CD4-positive, alpha-beta T cell treated with Interleukin-21 for 1 hour (primary cell): ENCODE measurements around the gene DPP3.
A peak's percentile ranks its signal among the peaks of the same experiment; 100 is the strongest.
"Not testable (repeated sequence)": the region's sequence is repeated elsewhere in the genome, so short reads cannot be mapped to it uniquely, and the experiment has no call there.

Experiments used
- DNase-seq: peaks from one replicate; pipeline ENCODE4 v3.0.0-alpha.2; 2020

Gene DPP3

DNA sequence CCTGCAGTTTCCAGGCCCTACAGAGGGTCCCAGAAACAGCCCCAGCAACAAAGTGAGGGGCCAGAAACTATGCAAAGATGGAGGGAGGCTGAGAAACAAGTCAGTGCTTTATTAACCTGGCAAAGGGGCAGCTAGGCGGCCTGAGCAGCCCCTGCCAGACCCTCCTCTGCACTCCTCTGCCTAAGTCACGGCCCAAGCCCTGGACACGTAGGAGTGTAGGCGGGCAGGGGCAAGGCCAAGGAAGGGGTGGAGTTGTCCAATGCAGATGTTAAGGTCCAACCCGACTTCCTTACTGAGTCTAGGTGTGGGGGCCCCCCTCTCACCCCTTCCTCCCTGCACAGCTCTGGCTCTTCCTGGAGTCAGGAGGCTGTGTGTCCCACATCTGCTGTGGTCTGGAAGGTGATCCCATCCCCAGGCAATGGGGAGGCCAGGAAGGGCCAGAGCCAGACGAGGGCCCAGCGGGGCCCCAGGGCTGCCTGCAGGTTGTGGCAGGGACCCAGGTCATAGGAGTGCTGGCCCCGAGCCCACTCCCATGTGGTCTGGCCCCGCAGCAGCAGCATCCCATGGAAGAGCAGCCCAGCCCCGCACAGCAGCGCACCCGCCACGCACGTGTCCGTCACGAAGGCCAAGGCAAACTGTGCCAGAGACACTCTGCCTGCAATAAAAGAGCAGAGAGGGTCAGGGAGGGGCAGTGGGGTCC is 59.1 kb downstream of the DPP3 start:
- no peak for DNase-seq

DNA sequence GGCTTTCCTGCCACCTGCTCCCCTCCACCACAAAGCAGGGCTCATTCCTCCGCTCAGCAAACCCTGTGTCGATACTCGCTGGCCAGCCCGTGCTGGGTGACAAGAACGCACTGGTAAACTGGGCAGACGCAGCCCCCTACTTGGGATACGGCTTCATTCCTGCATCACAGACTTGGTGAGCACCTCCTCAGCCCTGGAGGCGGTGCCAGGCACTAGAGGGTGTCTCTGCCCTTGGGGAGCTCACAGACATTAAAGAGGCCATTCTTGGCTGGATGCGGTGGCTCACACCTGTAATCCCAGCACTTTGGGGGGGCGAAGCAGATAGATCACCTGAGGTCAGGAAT is 59.6 kb downstream of the DPP3 start:
- DNase-seq, result no peak

DNA sequence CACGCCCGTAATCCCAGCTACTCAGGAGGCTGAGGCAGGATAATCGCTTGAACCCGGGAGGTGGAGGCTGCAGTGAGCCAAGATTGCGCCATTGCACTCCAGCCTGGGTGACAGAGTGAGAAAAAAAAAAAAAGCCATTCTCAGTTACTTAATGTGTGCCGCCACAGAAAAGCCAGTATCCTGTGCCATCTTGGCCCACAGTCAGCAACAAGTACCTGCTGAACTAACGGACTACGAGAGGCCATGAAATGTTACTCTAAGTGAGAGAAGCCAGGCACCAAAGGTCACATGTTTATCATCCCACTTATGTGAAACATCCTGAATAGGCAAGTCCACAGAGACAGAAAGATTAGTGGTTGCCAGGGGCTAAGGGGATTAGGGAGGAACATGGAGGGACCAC is 60.4 kb downstream of the DPP3 start:
- not testable (repeated sequence) for DNase-seq

DNA sequence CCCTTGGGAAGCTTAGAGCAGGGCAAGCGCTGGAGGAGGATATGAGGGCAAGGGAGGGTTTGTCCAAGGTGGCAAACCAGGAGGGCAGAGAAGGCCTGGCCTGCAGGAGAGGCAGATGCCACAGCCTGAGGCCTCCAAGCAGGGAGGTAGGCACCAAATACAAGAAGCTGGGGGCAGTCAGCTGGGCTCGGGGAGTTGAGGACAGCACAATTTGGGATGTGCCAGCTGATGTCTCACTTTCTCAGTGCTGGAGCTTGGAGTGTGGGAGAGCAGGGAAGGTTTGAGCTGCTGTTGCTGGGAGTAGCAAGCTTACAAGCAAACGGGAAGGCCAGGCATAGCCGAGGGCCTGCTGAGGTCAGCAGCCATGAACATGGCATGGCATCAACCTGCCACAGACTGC is 61.7 kb downstream of the DPP3 start:
- DNase-seq, result no peak

DNA sequence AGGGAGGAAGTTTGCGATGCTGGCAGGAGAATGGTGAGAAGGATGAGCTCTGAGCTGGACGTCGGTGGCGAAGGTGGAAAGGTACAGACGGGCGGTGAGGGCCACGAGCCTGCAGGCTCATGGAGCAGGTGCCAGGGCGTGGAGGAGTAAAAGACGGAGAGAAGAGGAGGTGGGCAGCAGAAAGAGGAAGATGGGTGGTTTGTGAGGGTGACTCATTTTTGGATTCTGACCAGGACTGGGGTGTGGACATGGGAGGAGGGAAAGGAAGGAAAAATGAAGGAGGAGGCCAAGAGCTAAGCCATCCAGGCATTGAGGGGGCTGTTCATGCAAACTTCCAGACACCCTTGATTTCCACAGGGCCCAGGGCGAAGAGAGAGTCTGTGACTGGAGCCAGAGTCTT is 62.1 kb downstream of the DPP3 start:
- DNase-seq, result no peak

DNA sequence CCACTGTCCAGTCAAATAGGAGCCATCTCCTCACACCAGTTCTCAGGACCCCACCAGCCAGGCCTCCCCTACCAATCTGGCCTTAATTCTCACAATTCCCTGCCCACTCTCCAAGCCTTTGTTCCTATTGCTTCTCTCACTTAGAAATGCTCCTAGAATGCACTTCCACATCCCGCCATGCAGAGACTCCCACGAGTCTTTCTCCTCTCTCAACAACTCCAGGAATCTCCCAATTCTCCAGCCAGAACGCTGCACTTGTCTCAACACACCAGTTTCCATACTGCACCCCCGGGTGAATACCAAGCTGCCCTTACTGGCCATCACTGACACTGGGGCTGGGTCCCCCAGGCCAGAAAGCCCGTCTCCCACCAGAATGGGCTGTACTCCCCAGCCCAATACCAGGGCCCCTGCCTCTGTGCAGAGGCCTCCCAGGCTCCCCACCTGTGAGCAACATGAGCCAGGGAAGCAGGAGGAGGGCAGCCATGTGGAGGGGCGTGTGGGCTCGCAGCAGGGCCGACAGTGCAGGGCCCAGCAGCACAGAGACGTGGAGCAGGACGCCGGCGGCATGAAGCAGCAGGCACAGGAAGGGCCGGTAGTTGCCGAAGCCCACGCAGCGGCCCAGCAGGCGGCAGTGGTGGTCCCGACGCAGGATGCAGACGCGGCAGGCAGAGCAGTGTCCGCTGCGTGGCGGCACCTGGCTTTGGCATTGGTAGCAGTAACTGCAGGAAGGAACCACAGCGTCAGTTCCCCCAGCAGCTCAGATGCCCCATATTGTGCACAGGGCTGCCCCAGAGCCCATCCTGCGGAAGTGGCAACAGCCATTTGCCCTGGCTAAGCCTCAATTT is 63.3 kb downstream of the DPP3 start:
- DNase-seq, result peak; percentile 82

DNA sequence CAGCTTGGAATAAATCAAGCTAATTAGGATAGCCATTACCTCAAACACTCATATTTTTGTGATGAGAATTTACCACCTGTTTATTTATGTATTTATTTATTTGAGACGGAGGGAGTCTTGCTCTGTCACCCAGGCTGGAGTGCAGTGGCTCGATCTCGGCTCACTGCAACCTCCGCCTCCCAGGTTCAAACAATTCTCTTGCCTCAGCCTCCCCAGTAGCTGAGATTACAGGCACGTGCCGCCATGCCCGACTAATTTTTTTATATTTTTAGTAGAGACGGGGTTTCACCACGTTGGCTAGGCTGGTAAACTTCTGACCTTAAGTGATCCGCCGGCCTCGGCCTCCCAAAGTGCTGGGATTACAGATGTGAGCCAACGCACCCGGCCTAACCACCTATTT is 64.7 kb downstream of the DPP3 start:
- not testable (repeated sequence) for DNase-seq

DNA sequence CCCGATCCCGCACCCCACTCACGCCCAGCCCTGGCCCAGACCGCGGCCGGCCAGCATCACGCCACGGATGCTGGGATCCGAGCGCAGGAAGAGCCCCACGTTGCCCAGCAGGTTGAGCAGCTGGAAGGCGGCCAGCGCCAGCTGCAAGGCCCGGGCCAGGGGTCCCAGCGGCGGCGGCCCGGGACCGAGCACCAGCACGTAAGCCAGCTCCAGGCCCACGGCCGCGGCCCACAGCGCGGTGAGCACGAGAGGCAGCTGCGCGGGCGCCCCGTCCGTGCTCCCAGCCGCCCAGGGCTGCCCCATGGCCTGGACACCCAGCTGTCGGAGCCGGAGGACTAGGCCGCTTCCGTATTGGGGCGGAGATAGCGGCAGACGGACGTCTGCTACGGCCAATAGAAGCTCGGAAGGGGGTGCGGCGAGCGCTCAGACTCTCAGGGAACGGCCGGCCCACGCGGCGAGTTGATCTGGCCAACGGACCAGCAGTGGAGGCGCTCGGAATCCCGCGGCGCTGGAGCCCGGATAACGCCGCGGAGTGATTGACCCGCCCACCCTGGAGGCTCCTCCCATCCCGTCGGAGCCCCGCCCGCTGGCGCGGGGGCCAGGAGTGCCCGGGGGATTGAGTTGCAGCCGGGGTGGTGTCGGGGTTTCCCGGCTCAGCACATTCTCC is 65.6 kb downstream of the DPP3 start, which contains the start of gene ZDHHC24:
ZDHHC24 (minus strand) TSS at position 348 of the 667 bp plus-strand sequence; CDS start at position 303, 45 bp downstream.
- peak; percentile 91 for DNase-seq

DNA sequence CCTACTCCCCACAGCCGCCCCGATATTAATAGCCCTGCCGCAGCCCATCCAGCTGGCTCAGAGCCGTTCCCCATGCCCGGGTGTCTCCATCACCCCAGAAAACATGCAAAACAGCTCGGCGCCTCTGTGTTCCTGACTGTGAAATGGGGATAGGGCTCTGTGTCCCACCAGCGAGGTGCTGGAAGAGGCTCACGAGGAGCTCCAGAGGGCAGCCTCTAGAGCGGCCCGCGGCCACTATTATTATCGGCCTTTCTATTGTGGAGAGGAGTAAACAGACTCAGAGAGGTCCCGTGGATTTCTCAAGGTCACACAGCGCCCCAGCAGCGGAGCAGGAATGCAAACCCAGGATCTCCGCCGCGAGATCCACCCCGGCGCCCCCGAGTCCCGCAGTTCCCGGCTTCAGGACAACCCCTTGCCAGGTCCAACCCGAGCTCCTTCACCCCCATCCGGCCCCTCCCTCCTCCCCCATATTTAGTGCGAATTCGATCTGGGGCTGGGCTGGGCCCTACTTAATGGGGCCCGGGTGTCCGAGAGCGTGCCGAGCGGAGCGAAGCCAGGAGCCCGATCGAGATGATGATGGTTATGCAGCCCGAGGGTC is 66.2 kb downstream of the DPP3 start, which contains the start of gene ACTN3:
ACTN3 (plus strand) TSS at position 536 of the 598 bp plus-strand sequence; CDS start at position 571, 35 bp downstream.
- peak; percentile 21 for DNase-seq

DNA sequence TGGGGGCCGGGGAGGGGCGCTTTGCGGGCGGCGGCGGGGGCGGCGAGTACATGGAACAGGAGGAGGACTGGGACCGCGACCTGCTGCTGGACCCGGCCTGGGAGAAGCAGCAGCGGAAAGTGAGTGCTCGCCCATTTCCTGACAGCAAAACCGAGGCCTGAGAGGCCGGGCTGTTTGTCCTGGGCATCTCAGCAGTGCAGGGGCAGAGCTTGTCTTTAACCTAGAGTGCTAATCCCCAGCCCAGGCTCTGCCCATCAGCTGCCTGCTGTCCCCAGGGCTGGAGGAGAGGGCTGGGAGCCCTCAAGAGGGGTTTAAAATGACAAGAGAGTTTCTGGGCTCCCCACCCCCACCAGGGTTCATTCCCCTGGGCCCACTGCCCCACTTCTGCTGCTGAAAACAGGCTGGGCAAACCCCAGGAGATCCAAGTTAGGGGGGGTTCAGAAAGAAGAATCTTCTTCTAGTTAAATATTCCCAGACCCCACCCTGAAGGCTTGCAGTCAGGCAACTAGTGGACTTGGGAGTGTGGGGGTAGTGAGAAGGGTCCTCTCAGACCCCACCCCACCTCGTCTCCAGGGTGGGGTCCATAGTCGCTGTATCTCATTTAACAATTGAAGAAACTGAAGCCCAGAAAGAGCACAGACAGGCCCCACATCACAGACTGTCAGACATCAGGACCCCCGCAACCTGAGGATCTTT is 66.9 kb downstream of the DPP3 start:
- no peak for DNase-seq

DNA sequence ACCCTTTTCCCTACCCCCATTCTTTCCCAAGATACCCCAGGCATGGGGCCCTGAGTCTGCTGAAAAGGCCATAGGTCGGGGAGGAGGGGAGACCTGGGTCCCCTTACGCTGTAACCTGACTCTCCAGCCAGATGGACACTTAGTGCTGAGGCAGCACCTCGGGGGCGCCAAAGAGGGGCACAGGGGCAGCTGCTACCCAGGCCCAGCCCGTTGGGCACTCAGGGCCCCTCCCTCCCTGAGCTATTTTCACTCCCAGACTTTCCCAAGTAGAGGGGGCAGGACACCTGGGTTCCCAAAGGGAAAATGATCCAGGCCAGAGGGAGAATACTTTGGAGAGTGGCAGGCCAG is 67.4 kb downstream of the DPP3 start:
- no peak for DNase-seq

DNA sequence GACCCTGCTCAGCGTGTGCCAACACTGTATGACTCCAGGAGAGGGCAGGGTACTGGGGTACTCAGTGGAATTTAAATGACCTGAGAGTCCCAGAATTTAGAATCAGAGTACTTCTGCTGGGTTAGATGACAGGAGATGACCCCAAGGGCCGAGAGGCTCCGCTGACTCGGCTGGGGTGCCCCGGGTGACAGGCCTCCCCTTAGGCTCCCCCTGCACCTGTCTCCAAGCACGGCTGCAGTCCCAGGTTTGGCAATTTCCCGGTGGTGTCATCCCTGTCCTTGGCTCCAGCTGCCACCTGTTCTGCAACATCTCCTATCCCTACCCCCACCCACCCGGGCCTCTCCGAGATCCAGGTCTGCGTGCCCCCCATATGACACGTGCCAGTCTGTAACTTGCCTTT is 67.8 kb downstream of the DPP3 start:
- DNase-seq, result no peak

DNA sequence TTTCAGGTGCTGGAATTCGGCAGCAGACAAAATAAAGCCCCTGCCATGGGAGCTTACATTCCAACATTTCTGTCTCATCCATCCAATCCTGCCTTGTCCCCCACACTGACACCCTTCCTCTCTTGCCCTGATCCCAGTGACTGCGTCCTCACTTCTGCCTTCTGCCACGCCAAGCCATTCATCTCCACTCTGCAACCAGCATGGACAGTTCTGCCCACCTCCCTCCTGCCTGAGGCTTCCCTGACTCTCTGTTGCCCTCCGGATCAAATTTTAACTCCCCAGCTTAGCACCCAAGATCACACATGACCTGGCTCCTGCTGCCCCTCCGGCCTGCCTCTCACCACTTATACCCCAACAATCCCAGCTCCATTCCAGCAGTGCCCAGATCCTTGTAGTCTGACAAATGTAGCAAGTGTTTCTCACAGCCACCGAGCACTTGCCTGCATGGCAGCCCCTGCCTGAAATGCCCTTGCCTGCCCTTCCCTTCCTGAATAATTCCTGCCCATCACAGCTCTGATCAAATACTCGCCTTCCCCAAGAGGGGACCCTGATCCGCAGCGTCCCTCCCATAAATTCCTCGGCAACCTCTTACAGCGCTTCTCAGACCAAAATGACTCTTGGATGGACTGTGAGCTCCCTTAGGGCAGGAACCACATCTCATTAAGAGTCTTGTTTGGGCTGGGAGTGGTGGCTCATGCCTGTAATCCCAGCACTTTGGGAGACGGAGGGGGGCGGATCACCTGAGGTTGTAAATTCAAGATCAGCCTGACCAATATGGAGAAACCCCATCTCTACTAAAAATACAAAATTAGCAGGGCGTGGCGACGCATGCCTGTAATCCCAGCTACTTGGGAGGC is 68.8 kb downstream of the DPP3 start:
- no peak for DNase-seq

DNA sequence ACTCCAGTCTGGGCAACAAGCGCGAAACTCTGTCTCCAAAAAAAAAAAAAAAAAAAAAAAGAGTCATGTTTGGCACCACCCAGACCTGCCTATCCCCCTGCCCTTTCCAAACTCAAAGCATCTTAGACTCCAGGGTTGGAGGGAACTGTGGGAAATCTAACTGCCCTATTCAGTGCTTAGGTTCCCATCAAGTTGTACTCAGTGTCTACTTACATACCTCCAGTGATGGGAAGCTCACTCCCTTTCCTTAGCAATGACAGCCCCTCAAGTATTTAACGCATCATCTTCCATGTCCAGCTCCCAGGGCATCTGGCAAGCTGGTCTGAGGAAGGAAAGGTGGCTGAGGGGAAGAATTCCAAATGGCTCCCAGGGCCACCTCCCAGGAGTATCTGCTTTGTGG is 69.5 kb downstream of the DPP3 start:
- no peak for DNase-seq

DNA sequence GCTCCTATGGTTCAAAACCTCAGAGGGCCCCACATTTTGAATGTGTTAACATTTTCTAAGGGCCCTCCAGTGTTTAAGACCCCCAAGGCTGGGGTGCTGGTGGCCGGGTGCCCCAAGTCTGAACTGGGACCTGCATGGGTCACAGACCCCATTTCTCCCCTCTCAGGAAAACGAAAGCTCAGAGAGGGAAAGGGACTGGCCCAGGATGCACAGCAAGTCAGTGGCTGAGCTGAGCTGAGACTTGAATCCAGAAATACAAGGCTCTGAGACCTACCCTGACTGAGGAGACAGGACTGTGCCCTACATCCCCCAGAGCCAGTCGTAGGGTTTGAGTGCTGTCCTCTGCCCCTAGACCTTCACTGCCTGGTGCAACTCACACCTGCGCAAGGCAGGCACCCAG is 70.7 kb downstream of the DPP3 start:
- DNase-seq, result no peak

DNA sequence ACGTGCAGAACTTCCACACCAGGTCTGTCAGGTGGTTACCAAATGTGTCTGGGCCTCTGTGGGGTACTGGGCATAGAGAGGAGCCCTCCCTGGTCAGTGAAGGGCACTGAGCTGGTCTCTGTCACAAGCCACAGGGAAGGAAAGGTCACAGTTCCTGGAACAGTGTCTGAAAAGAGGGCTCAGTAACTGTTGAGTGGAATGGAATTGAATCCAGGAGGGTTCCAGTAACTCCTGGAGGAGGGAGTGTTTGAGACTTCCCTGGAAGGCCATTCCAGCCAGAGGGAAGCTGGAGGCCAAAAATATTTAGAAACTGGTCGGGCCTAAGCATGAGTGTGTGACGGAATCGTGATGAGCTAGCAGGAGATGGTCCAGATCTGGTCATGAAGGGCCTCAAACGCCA is 74.4 kb downstream of the DPP3 start:
- no peak for DNase-seq

DNA sequence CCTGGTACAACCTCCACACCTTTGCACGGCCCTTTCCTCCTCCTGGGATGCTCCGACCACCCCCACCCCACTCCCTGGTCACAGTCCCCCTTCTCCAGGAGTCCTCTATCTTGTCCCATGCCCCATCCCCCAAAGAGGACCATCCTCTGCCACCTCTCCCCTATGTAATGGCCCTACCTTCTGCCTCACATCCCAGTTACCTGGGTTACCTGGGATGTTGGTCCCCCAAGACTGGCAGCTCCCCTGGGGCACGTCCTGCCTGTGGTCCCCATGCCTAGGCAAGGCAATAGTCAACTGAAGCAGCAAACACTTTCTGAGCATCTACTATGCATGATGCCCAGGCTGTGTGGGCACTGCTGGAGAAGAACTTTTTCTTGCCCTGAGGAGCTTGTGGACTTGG is 75.2 kb downstream of the DPP3 start:
- no peak for DNase-seq

DNA sequence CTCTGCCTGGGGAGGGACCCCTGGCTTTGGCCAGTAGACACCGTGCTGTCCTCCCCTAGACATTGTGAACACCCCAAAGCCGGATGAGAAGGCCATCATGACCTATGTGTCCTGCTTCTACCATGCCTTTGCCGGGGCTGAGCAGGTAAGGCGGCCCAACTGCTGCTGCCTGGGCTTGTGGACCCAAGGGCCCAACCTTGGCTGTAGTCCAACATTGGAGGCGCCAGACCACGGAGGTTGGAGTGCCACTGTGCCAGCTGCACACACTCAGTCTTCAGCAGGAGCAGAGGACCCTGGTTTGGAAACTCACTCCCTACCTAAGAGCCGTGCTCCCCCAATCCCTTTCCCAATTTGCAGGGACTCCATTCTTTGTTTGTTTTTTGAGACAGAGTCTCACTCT is 75.9 kb downstream of the DPP3 start:
- no peak for DNase-seq

DNA sequence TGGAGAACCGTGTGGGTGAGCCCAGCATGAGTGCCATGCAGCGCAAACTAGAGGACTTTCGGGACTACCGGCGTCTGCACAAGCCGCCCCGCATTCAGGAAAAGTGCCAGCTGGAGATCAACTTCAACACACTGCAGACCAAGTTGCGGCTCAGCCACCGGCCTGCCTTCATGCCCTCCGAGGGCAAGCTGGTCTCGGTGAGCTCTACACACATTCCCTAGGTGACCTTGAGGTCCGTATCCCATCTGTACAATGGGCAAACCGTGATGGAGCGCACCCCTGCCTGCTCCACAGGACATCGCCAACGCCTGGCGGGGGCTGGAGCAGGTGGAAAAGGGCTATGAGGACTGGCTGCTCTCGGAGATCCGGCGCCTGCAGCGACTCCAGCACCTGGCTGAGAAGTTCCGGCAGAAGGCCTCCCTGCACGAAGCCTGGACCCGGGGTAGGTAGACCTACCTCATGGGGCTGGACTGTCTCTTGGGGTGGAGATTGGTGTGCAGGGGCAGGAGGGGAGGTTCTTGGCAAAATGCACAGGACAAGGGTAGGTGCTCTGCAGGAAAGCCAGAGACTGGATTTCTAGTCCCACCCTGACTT is 77.6 kb downstream of the DPP3 start:
- no peak for DNase-seq
